Right lobe of liver (tissue), 6 donors: ENCODE measurements around the gene MLLT1. TPM values are rescaled to one million over a fixed set of nuclear protein-coding genes. Genes with fewer than 3 reads are reported as not detected.
A peak's percentile ranks its signal among the peaks of the same experiment; 100 is the strongest.

Experiments
- ATAC-seq, 4 donors: fragments of 200-7000 bp; cut with Tn5 transposase; one replicate each; pipeline ENCODE4 v1.9.1; 2020; ENCODE audit warnings: mild to moderate bottlenecking in 4 of 4, moderate library complexity in 4 of 4
- DNase-seq, 3 donors: peaks; one replicate each; pipeline ENCODE4 v3.0.0-alpha.2; 2020
- H3K27ac ChIP-seq, 3 donors: fragments of 200-600 bp; one replicate each; pipeline ENCODE4 v1.8.0; 2022
- H3K27me3 ChIP-seq, 2 donors: fragments of 200-600 bp; one replicate each; pipeline ENCODE4 v1.8.0; 2022
- H3K36me3 ChIP-seq, 4 donors: fragments of 200-600 bp; sonication (generic) in 1 of 4; one replicate each; pipeline versions ENCODE4 v1.5.1 to v1.8.0; 2017 to 2022; ENCODE audit warnings: control low read depth in 1 of 4
- H3K4me1 ChIP-seq, 4 donors: fragments of 200-600 bp; sonication (generic) in 1 of 4; one replicate each; pipeline versions ENCODE4 v1.5.1 to v1.8.0; 2017 to 2022; ENCODE audit warnings: control low read depth in 1 of 4
- H3K4me3 ChIP-seq, 3 donors: fragments of 200-600 bp; one replicate each; pipeline ENCODE4 v1.8.0; 2022
- H3K9me3 ChIP-seq, 4 donors: fragments of 200-600 bp; sonication (generic) in 1 of 4; one replicate each; pipeline versions ENCODE4 v1.5.1 to v1.8.0; 2017 to 2022; ENCODE audit warnings: control low read depth in 1 of 4
- CTCF ChIP-seq, 4 donors: fragments of 200-600 bp in 3 of 4; fragments of 450-650 bp in 1 of 4; IDR thresholded peaks; one replicate each; pipeline versions ENCODE4 v1.5.1 to v1.8.0; 2016 to 2022; ENCODE audit warnings: antibody characterized with exemption in 4 of 4, mild to moderate bottlenecking in 2 of 4
- POLR2A ChIP-seq: fragments of 450-650 bp; IDR thresholded peaks from one replicate; pipeline ENCODE4 v1.6.1; 2017; ENCODE audit warnings: antibody characterized with exemption, mild to moderate bottlenecking
- WGBS: methylation state at CpG from one replicate; pipeline ENCODE4 v1.1.6; 2018; ENCODE audit warnings: low coverage, low lambda C conversion rate; ENCODE audit not compliant: insufficient coverage; ENCODE audit errors: missing lambda C conversion rate; 5-methylcytosine and 5-hydroxymethylcytosine counted together
- intact Hi-C, 2 donors: fragments of 100-400 bp; cut with DNase I; formaldehyde crosslinking; loops; one replicate each; pipeline versions ENCODE4 v1.11.2 to v1.14.1; 2022
- long read RNA-seq: library from polyadenylated mRNA; unstranded; transcript quantifications from one replicate; pipeline ENCODE4 v2.0.0, GENCODE V29; 2019
- total RNA-seq, 6 experiments: library from RNA; depleted of rRNA in 2 of 6; stranded (reverse); fragments of >200 nt in 2 of 6; fragmentation: NEBNext Ultra II Directional in 3 of 6; extraction: Animal tissue kit (Norgen Biotek cat#: 25700) in 3 of 6; gene quantifications; one replicate each; pipeline versions ENCODE4 v1.1.0 to v1.2.4, GENCODE V29; 2016 to 2023
- donor health status: DM: no; HTN: yes; CAD: no.
- donor health status: DM: no; HTN: no; CAD: no.
- donor health status: DM: no; HTN: no; CAD: no.
- donor health status: DM: no; HTN: yes; CAD: no.
- donor health status: DM: no; HTN: yes; CAD: no.

MLLT1 gene
- 10 to 100 TPM; 11.3 to 24.3 (median 15.3) TPM for total RNA-seq
- long read RNA-seq, partial matches to known transcripts: 0 of 5 reads
- long read RNA-seq, other reads (novel, unspliced or antisense): 5 of 5 reads

GRCh38 chr19:6279931-6280591 is at the start of gene MLLT1:
Gene MLLT1 (minus strand): TSS chr19:6279975. CDS start chr19:6279784, 191 bp downstream.
- no peaks in the 10 kb centered on the region for H3K9me3 ChIP-seq
- DNase-seq (peak; percentile 98 to 99 (median 99)), ATAC-seq (peak; percentile 94 to 98 (median 96))
- peak within 1 kb of the TSS; percentile 53 to 73 (median 55) for H3K27ac ChIP-seq
- no peaks in the 10 kb centered on the region for H3K27me3 ChIP-seq
- H3K36me3 ChIP-seq: no peaks in the 10 kb centered on the region
- WGBS: 23% methylated on average over 13 of the region's 66 CpGs
- intact Hi-C loops: no loop called here
- TF ChIP-seq POLR2A (no peak), CTCF (IDR thresholded peaks at IDR 0.05) (peak; percentile 59 to 94 (median 80))
- peak within 1 kb of the TSS; percentile 78 to 93 (median 83) for H3K4me3 ChIP-seq
- peaks cover 0 to 40% (median 18%) of the 10 kb centered on the region in 4 donors for H3K4me1 ChIP-seq

- no peak for DNase-seq
- H3K36me3 ChIP-seq: no peaks in the 10 kb centered on the region
- H3K9me3 ChIP-seq: no peaks in the 10 kb centered on the region
- 91% methylated on average over 5 of the region's 5 CpGs for WGBS
- H3K27me3 ChIP-seq: no peaks in the 10 kb centered on the region
- no peak overlapping the region for H3K27ac ChIP-seq
- ATAC-seq: no peak
- H3K4me3 ChIP-seq: no peak overlapping the region
- H3K4me1 ChIP-seq: no peaks in the 10 kb centered on the region
- intact Hi-C loops: no loop called here
- TF ChIP-seq POLR2A (no peak), CTCF (IDR thresholded peaks at IDR 0.05) (no peak)
Observed at GRCh38 chr19:6326815-6327214, 47.0 kb upstream of the MLLT1 start.

GRCh38 chr19:6325614-6326013 is 45.8 kb upstream of the MLLT1 start:
- Histone ChIP-seq H3K27ac (no peak overlapping the region), H3K4me3 (no peak overlapping the region), H3K9me3 (no peaks in the 10 kb centered on the region), H3K36me3 (no peaks in the 10 kb centered on the region), H3K4me1 (no peaks in the 10 kb centered on the region), H3K27me3 (no peaks in the 10 kb centered on the region)
- no peak for DNase-seq
- intact Hi-C loops: no loop called here
- WGBS: 67% methylated on average over 3 of the region's 4 CpGs
- TF ChIP-seq POLR2A (no peak), CTCF (IDR thresholded peaks at IDR 0.05) (no peak)
- no peak for ATAC-seq

GRCh38 chr19:6324757-6325156 is 45.0 kb upstream of the MLLT1 start:
- Histone ChIP-seq H3K27me3 (no peaks in the 10 kb centered on the region), H3K4me3 (no peak overlapping the region), H3K4me1 (no peaks in the 10 kb centered on the region), H3K9me3 (no peaks in the 10 kb centered on the region), H3K27ac (no peak overlapping the region), H3K36me3 (no peaks in the 10 kb centered on the region)
- no peak for ATAC-seq
- WGBS: 69% methylated on average over 3 of the region's 4 CpGs
- no peak for TF ChIP-seq POLR2A
- no peak for TF ChIP-seq CTCF (IDR thresholded peaks at IDR 0.05)
- intact Hi-C loops: no loop called here
- DNase-seq: no peak
